Fibroblast of skin of back (primary cell): ENCODE measurements around the gene DLG2.
A peak's percentile ranks its signal among the peaks of the same experiment; 100 is the strongest.

Source experiments
- DNase-seq: peaks from one replicate; pipeline ENCODE4 v3.0.0-alpha.2; 2013

The DLG2 gene

GRCh38 chr11:84969103-84969502 is 658.0 kb downstream of the DLG2 start:
- peak; percentile 85 for DNase-seq

GRCh38 chr11:84965484-84965883 is 661.7 kb downstream of the DLG2 start:
- DNase-seq, result no peak

- peak; percentile 5 for DNase-seq
These were observed 663.9 kb downstream of the DLG2 start for GRCh38 chr11:84963240-84963639.

GRCh38 chr11:84962018-84962417 is 665.1 kb downstream of the DLG2 start:
- no peak for DNase-seq

- no peak for DNase-seq
These were observed 668.8 kb downstream of the DLG2 start for GRCh38 chr11:84958295-84958694.

GRCh38 chr11:84950569-84951270 is 676.4 kb downstream of the DLG2 start:
- no peak for DNase-seq

GRCh38 chr11:84947970-84948580 is 679.1 kb downstream of the DLG2 start:
- DNase-seq, result peak; percentile 31

- no peak for DNase-seq
These were observed 680.1 kb downstream of the DLG2 start for GRCh38 chr11:84947070-84947469.

- DNase-seq, result no peak
These were observed 696.3 kb downstream of the DLG2 start for GRCh38 chr11:84930863-84931262.

- no peak for DNase-seq
These were observed 697.4 kb downstream of the DLG2 start for GRCh38 chr11:84929738-84930137.

- no peak for DNase-seq
These were observed 702.9 kb downstream of the DLG2 start for GRCh38 chr11:84924154-84924692.

- DNase-seq, result no peak
These were observed 703.7 kb downstream of the DLG2 start for GRCh38 chr11:84923489-84923888.

GRCh38 chr11:84922836-84923235 is 704.3 kb downstream of the DLG2 start:
- DNase-seq, result no peak

- no peak for DNase-seq
These were observed 704.8 kb downstream of the DLG2 start for GRCh38 chr11:84922212-84922805.

- no peak for DNase-seq
These were observed 712.6 kb downstream of the DLG2 start for GRCh38 chr11:84914511-84914910.

GRCh38 chr11:84909740-84910139 is 717.4 kb downstream of the DLG2 start:
- DNase-seq, result no peak

- DNase-seq, result peak; percentile 79
These were observed 720.1 kb downstream of the DLG2 start for GRCh38 chr11:84906995-84907394.

- DNase-seq, result peak; percentile 30
These were observed 721.7 kb downstream of the DLG2 start for GRCh38 chr11:84905411-84905810.

- no peak for DNase-seq
These were observed 724.7 kb downstream of the DLG2 start for GRCh38 chr11:84902445-84902844.

GRCh38 chr11:84901991-84902390 is 725.2 kb downstream of the DLG2 start:
- peak; percentile 64 for DNase-seq

- peak; percentile 32 for DNase-seq
These were observed 727.4 kb downstream of the DLG2 start for GRCh38 chr11:84899740-84900139.

- no peak for DNase-seq
These were observed 728.0 kb downstream of the DLG2 start for GRCh38 chr11:84899134-84899533.

- DNase-seq, result no peak
These were observed 732.5 kb downstream of the DLG2 start for GRCh38 chr11:84894666-84895065.

- peak; percentile 77 for DNase-seq
These were observed 736.5 kb downstream of the DLG2 start for GRCh38 chr11:84890676-84891075.
